Caco-2 (cell line): ENCODE data around the gene DLG2. TPM values are rescaled to one million over a fixed set of nuclear protein-coding genes. Genes with fewer than 3 reads are reported as not detected.

ENCODE experiments used
- BruUV-seq: library from RNA; stranded (reverse); fragments of 400-500 nt; replicated peaks from 2 replicates; lab custom pipeline; 2021; lab: Mats Ljungman, UMichigan
- CTCF ChIA-PET: fragments of 300-600 bp; sonication (Branson Sonifier 250); formaldehyde crosslinking; loops from one replicate; lab custom pipeline; 2022; ENCODE audit warnings: antibody characterized with exemption; lab: Charles Lee
- POLR2A ChIA-PET: fragments of 300-600 bp; sonication (Branson Sonifier 250); formaldehyde crosslinking; loops from one replicate; lab custom pipeline; 2022; ENCODE audit warnings: antibody characterized with exemption; lab: Charles Lee
- DNase-seq, 2 experiments: peaks; one replicate each; pipeline versions ENCODE4 v3.0.0 to v3.0.0-alpha.2; 2020 to 2022
- H3K27me3 ChIP-seq: replicated peaks from 2 replicates; pipeline ENCODE4 v1.6.0; 2011; ENCODE audit warnings: low read length; ENCODE audit not compliant: control insufficient read depth, insufficient read depth
- H3K36me3 ChIP-seq: 2 replicates; pipeline ENCODE4 v1.5.1; 2011; ENCODE audit warnings: low read length; ENCODE audit not compliant: control insufficient read depth, insufficient read depth
- H3K4me1 ChIP-seq: fragments of 250-450 bp; sonication (Bioruptor Pico); 2 replicates; pipeline ENCODE4 v1.5.1; 2020; ENCODE audit warnings: mild to moderate bottlenecking
- H3K4me3 ChIP-seq: 2 replicates; pipeline ENCODE4 v1.5.1; 2011; ENCODE audit warnings: low read depth, mild to moderate bottlenecking, control low read depth, low read length
- H3K9me3 ChIP-seq: fragments of 250-450 bp; sonication (Bioruptor Pico); 2 replicates; pipeline ENCODE4 v1.5.1; 2020; ENCODE audit warnings: mild to moderate bottlenecking, moderate library complexity
- H3K27ac Mint-ChIP-seq: one replicate; pipeline ENCODE4 v1.8.0; 2022; ENCODE audit warnings: mixed read lengths; ENCODE audit not compliant: unreplicated experiment
- H3K27me3 Mint-ChIP-seq: one replicate; pipeline ENCODE4 v1.8.0; 2022; ENCODE audit warnings: mixed read lengths; ENCODE audit not compliant: insufficient read depth, unreplicated experiment
- H3K36me3 Mint-ChIP-seq: one replicate; pipeline ENCODE4 v1.8.0; 2022; ENCODE audit warnings: mild to moderate bottlenecking, mixed read lengths; ENCODE audit not compliant: insufficient read depth, unreplicated experiment
- H3K4me1 Mint-ChIP-seq: one replicate; pipeline ENCODE4 v1.8.0; 2022; ENCODE audit warnings: low read depth, mixed read lengths; ENCODE audit not compliant: unreplicated experiment
- H3K4me3 Mint-ChIP-seq: one replicate; pipeline ENCODE4 v1.8.0; 2022; ENCODE audit warnings: mild to moderate bottlenecking, moderate library complexity, mixed read lengths; ENCODE audit not compliant: unreplicated experiment
- H3K9me3 Mint-ChIP-seq: one replicate; pipeline ENCODE4 v1.8.0; 2022; ENCODE audit warnings: mixed read lengths; ENCODE audit not compliant: unreplicated experiment
- CTCF ChIP-seq, 2 experiments: fragments of 200-600 bp in 1 of 2; IDR thresholded peaks; 1 replicate in 1 of 2; 2 replicates in 1 of 2; pipeline versions ENCODE4 v1.5.1 to v1.8.0; 2011 to 2022; ENCODE audit warnings: antibody characterized with exemption in 1 of 2, control low read depth in 1 of 2, inconsistent platforms in 1 of 2, low read depth in 1 of 2, low read length in 1 of 2, mild to moderate bottlenecking in 1 of 2, moderate library complexity in 1 of 2; ENCODE audit not compliant: insufficient read depth in 1 of 2, severe bottlenecking in 1 of 2, unreplicated experiment in 1 of 2
- intact Hi-C: fragments of 100-400 bp; cut with micrococcal nuclease; formaldehyde crosslinking; loops from one replicate; pipeline ENCODE4 v1.10.0; 2022; ENCODE audit not compliant: unreplicated experiment
- total RNA-seq: library from RNA; stranded (reverse); gene quantifications from 2 replicates; pipeline ENCODE4 v1.2.3, GENCODE V29; 2022

The DLG2 gene
- total RNA-seq, 1 experiment from 2014 or later: 21.6 TPM

- no peak for TF ChIP-seq CTCF (IDR thresholded peaks at IDR 0.05; ENCODE audit: insufficient read depth in 1 of 2, low read depth in 1 of 2, low read length in 1 of 2, severe bottlenecking in 1 of 2, unreplicated experiment in 1 of 2)
- no peaks in the 10 kb centered on the region for H3K27me3 ChIP-seq
- CTCF ChIA-PET: no interaction called here
- POLR2A ChIA-PET: no interaction called here
- no peaks in the 10 kb centered on the region for H3K4me1 ChIP-seq
- intact Hi-C loops: no loop called here
- Mint-ChIP-seq H3K36me3 (no peaks in the 10 kb centered on the region), H3K9me3 (peaks cover 11% of the 10 kb centered on the region), H3K4me1 (no peaks in the 10 kb centered on the region), H3K27me3 (peaks cover 23% of the 10 kb centered on the region), H3K4me3 (no peak overlapping the region), H3K27ac (no peak overlapping the region)
- no peak for DNase-seq
- peaks cover 15% of the 10 kb centered on the region for H3K9me3 ChIP-seq
- no TSS peak for BruUV-seq
- no peaks in the 10 kb centered on the region for H3K36me3 ChIP-seq
- H3K4me3 ChIP-seq: no peak overlapping the region
These were observed 1765.1 kb downstream of the DLG2 start for GRCh38 chr11:83862033-83862432.

- Mint-ChIP-seq H3K4me3 (no peak overlapping the region), H3K27ac (no peak overlapping the region), H3K27me3 (peaks cover 14% of the 10 kb centered on the region), H3K9me3 (peaks cover 11% of the 10 kb centered on the region), H3K36me3 (no peaks in the 10 kb centered on the region), H3K4me1 (no peaks in the 10 kb centered on the region)
- no peak overlapping the region for H3K4me3 ChIP-seq
- TF ChIP-seq CTCF (IDR thresholded peaks at IDR 0.05; ENCODE audit: insufficient read depth in 1 of 2, low read depth in 1 of 2, low read length in 1 of 2, severe bottlenecking in 1 of 2, unreplicated experiment in 1 of 2): no peak
- H3K9me3 ChIP-seq: peaks cover 23% of the 10 kb centered on the region
- ChIA-PET CTCF (no interaction called here), POLR2A (no interaction called here)
- intact Hi-C loops: no loop called here
- H3K27me3 ChIP-seq: no peaks in the 10 kb centered on the region
- H3K4me1 ChIP-seq: peaks cover 2% of the 10 kb centered on the region; the same call in 1 of the 2 replicates
- no peaks in the 10 kb centered on the region for H3K36me3 ChIP-seq
- no TSS peak for BruUV-seq
- DNase-seq: no peak
These were observed 1768.5 kb downstream of the DLG2 start for GRCh38 chr11:83858694-83859093.

- Histone ChIP-seq H3K27me3 (no peaks in the 10 kb centered on the region), H3K4me1 (peaks cover 20% of the 10 kb centered on the region), H3K9me3 (peaks cover 15% of the 10 kb centered on the region; the same call in 1 of the 2 replicates), H3K36me3 (no peaks in the 10 kb centered on the region), H3K4me3 (no peak overlapping the region)
- CTCF ChIA-PET: no interaction called here
- POLR2A ChIA-PET: no interaction called here
- intact Hi-C loops: no loop called here
- Mint-ChIP-seq H3K36me3 (no peaks in the 10 kb centered on the region), H3K4me1 (peaks cover 12% of the 10 kb centered on the region), H3K27me3 (peaks cover 5% of the 10 kb centered on the region), H3K4me3 (no peak overlapping the region), H3K27ac (no peak overlapping the region), H3K9me3 (peaks cover 14% of the 10 kb centered on the region)
- DNase-seq: no peak
- BruUV-seq: no TSS peak
- no peak for TF ChIP-seq CTCF (IDR thresholded peaks at IDR 0.05; ENCODE audit: insufficient read depth in 1 of 2, low read depth in 1 of 2, low read length in 1 of 2, severe bottlenecking in 1 of 2, unreplicated experiment in 1 of 2)
These were observed 1771.9 kb downstream of the DLG2 start for GRCh38 chr11:83855237-83855636.
